ENCODE measurements around the gene ZFPL1.
"Not testable (repeated sequence)": the region's sequence is repeated elsewhere in the genome, so short reads cannot be mapped to it uniquely, and the experiment has no call there.

Gene ZFPL1

GRCh38 chr11:65115361-65116082 lies 31.5 kb downstream of the ZFPL1 start:
- DNase-seq (ENCODE audit: low read depth) = no peak

- DNase-seq (ENCODE audit: low read depth) = peak; percentile 58
Measured at GRCh38 chr11:65116370-65117205, 32.6 kb downstream of the ZFPL1 start.

- peak; percentile 100 for DNase-seq (ENCODE audit: low read depth)
Measured at GRCh38 chr11:65117206-65118096, 33.4 kb downstream of the ZFPL1 start, which contains the start of gene ZNHIT2. ZNHIT2 (minus strand) TSS chr11:65117701; CDS start chr11:65117653, 48 bp downstream.

- DNase-seq (ENCODE audit: low read depth) = no peak
Measured at GRCh38 chr11:65118097-65118837, 34.2 kb downstream of the ZFPL1 start.

- not testable (repeated sequence) for DNase-seq (ENCODE audit: low read depth)
Measured at GRCh38 chr11:65118891-65119669, 35.1 kb downstream of the ZFPL1 start.

- no peak for DNase-seq (ENCODE audit: low read depth)
Measured at GRCh38 chr11:65119670-65119995, 35.6 kb downstream of the ZFPL1 start.

GRCh38 chr11:65120831-65121230 lies 36.8 kb downstream of the ZFPL1 start:
- no peak for DNase-seq (ENCODE audit: low read depth)

- no peak for DNase-seq (ENCODE audit: low read depth)
Measured at GRCh38 chr11:65121447-65121864, 37.4 kb downstream of the ZFPL1 start.

GRCh38 chr11:65121865-65122696 lies 38.1 kb downstream of the ZFPL1 start, which contains the start of the genes FAU and MRPL49:
FAU (minus strand) TSS chr11:65122134; CDS start chr11:65121813, 321 bp downstream.
MRPL49 (plus strand) TSS chr11:65122321; CDS start chr11:65122347, 26 bp downstream.
- DNase-seq (ENCODE audit: low read depth) = peak; percentile 99

- DNase-seq (ENCODE audit: low read depth) = no peak
Measured at GRCh38 chr11:65124480-65125196, 40.6 kb downstream of the ZFPL1 start.

GRCh38 chr11:65125197-65126056 lies 41.4 kb downstream of the ZFPL1 start:
- DNase-seq (ENCODE audit: low read depth) = no peak

- no peak for DNase-seq (ENCODE audit: low read depth)
Measured at GRCh38 chr11:65126624-65127274, 42.7 kb downstream of the ZFPL1 start.

- DNase-seq (ENCODE audit: low read depth) = no peak
Measured at GRCh38 chr11:65127473-65128181, 43.6 kb downstream of the ZFPL1 start.

- DNase-seq (ENCODE audit: low read depth) = no peak
Measured at GRCh38 chr11:65128182-65129145, 44.4 kb downstream of the ZFPL1 start.

GRCh38 chr11:65129649-65130441 lies 45.8 kb downstream of the ZFPL1 start:
- DNase-seq (ENCODE audit: low read depth) = no peak
